Measurements from ENCODE around the gene PIK3CB. TPM values are rescaled to one million over a fixed set of nuclear protein-coding genes. Genes with fewer than 3 reads are reported as not detected.

Gene PIK3CB
- polyA plus RNA-seq, 3 donors = 14.1 to 33.6 (median 20.4) TPM

- H3K36me3 Mint-ChIP-seq = peaks cover 46 to 67% of the 10 kb centered on the region in 2 donors
- intact Hi-C loops (cut with micrococcal nuclease) = no loop called here
- no peak for TF ChIP-seq CTCF (IDR thresholded peaks at IDR 0.05)
Measured at GRCh38 chr3:138712086-138712485, 122.6 kb downstream of the PIK3CB start.

GRCh38 chr3:138705675-138706074, 129.1 kb downstream of the PIK3CB start:
- intact Hi-C loops (cut with micrococcal nuclease) = no loop called here
- Histone ChIP-seq H3K27ac (ENCODE audit: low read depth in 1 of 2, low read length in 2 of 2) (no peak overlapping the region), H3K4me1 (ENCODE audit: control insufficient read depth in 1 of 2, insufficient read depth in 2 of 2, low read length in 2 of 2) (no peaks in the 10 kb centered on the region), H3K27me3 (ENCODE audit: control insufficient read depth in 2 of 2, insufficient read depth in 2 of 2, low read length in 2 of 2) (no peaks in the 10 kb centered on the region), H3K4me2 (replicated peaks; ENCODE audit: extremely low read depth, low read length, poor library complexity, severe bottlenecking) (no peak overlapping the region), H3K9ac (ENCODE audit: insufficient read depth, low read length, poor library complexity, severe bottlenecking) (no peak overlapping the region), H3K9me3 (replicated peaks in 1 of 2; ENCODE audit: control insufficient read depth in 1 of 2, insufficient read depth in 1 of 2, low read length in 2 of 2) (no peaks in the 10 kb centered on the region), H3K4me3 (replicated peaks in 1 of 3; ENCODE audit: low read depth in 2 of 3, low read length in 3 of 3) (no peak overlapping the region), H2AFZ (ENCODE audit: insufficient read depth, low read depth, low read length, poor library complexity, severe bottlenecking) (no peak overlapping the region), H3K36me3 (replicated peaks in 1 of 2; ENCODE audit: control insufficient read depth in 1 of 2, insufficient read depth in 2 of 2, low read length in 2 of 2) (peaks cover 40 to 87% of the 10 kb centered on the region in 2 donors), H4K20me1 (ENCODE audit: insufficient read depth, low read length) (no peaks in the 10 kb centered on the region), H3K79me2 (ENCODE audit: insufficient read depth, low read length) (no peaks in the 10 kb centered on the region)
- Mint-ChIP-seq H3K4me1 (no peaks in the 10 kb centered on the region), H3K27me3 (ENCODE audit: low read depth in 3 of 3) (no peaks in the 10 kb centered on the region), H3K9me3 (no peaks in the 10 kb centered on the region), H3K27ac (peak overlapping the region in 1 of 7 donors; percentile 37), H3K36me3 (peaks cover 56 to 68% of the 10 kb centered on the region in 2 donors), H3K4me3 (no peak overlapping the region)
- no peak for TF ChIP-seq CTCF (IDR thresholded peaks at IDR 0.05)
- no peak for DNase-seq
- WGBS (ENCODE audit: insufficient coverage) = no CpG with 5 or more reads among the region's 1 CpG

More at GRCh38 chr3:138712086-138712485, 122.6 kb downstream of the PIK3CB start:
- Histone ChIP-seq H3K79me2 (ENCODE audit: insufficient read depth, low read length) (no peaks in the 10 kb centered on the region), H3K4me3 (replicated peaks in 1 of 3; ENCODE audit: low read depth in 2 of 3, low read length in 3 of 3) (no peak overlapping the region), H2AFZ (ENCODE audit: insufficient read depth, low read depth, low read length, poor library complexity, severe bottlenecking) (no peak overlapping the region), H3K36me3 (replicated peaks in 1 of 2; ENCODE audit: control insufficient read depth in 1 of 2, insufficient read depth in 2 of 2, low read length in 2 of 2) (peaks cover 47 to 73% of the 10 kb centered on the region in 2 donors), H4K20me1 (ENCODE audit: insufficient read depth, low read length) (no peaks in the 10 kb centered on the region), H3K27ac (ENCODE audit: low read depth in 1 of 2, low read length in 2 of 2) (no peak overlapping the region), H3K4me1 (ENCODE audit: control insufficient read depth in 1 of 2, insufficient read depth in 2 of 2, low read length in 2 of 2) (no peaks in the 10 kb centered on the region), H3K9ac (ENCODE audit: insufficient read depth, low read length, poor library complexity, severe bottlenecking) (no peak overlapping the region), H3K27me3 (ENCODE audit: control insufficient read depth in 2 of 2, insufficient read depth in 2 of 2, low read length in 2 of 2) (no peaks in the 10 kb centered on the region), H3K4me2 (replicated peaks; ENCODE audit: extremely low read depth, low read length, poor library complexity, severe bottlenecking) (no peak overlapping the region), H3K9me3 (replicated peaks in 1 of 2; ENCODE audit: control insufficient read depth in 1 of 2, insufficient read depth in 1 of 2, low read length in 2 of 2) (no peaks in the 10 kb centered on the region)
- DNase-seq = no peak
- no peak overlapping the region for H3K27ac Mint-ChIP-seq
- H3K9me3 Mint-ChIP-seq = no peaks in the 10 kb centered on the region
- WGBS (ENCODE audit: insufficient coverage) = no CpG with 5 or more reads among the region's 4 CpGs
- H3K27me3 Mint-ChIP-seq (ENCODE audit: low read depth in 3 of 3) = no peaks in the 10 kb centered on the region
- H3K4me1 Mint-ChIP-seq = no peaks in the 10 kb centered on the region
- H3K4me3 Mint-ChIP-seq = no peak overlapping the region

Data from CD14-positive monocyte (primary cell).